Measurements from ENCODE around the gene DOLK. TPM values are rescaled to one million over a fixed set of nuclear protein-coding genes. Genes with fewer than 3 reads are reported as not detected.

The DOLK gene
- total RNA-seq, 1 experiment from 2014 or later: 12.0 TPM

DNA sequence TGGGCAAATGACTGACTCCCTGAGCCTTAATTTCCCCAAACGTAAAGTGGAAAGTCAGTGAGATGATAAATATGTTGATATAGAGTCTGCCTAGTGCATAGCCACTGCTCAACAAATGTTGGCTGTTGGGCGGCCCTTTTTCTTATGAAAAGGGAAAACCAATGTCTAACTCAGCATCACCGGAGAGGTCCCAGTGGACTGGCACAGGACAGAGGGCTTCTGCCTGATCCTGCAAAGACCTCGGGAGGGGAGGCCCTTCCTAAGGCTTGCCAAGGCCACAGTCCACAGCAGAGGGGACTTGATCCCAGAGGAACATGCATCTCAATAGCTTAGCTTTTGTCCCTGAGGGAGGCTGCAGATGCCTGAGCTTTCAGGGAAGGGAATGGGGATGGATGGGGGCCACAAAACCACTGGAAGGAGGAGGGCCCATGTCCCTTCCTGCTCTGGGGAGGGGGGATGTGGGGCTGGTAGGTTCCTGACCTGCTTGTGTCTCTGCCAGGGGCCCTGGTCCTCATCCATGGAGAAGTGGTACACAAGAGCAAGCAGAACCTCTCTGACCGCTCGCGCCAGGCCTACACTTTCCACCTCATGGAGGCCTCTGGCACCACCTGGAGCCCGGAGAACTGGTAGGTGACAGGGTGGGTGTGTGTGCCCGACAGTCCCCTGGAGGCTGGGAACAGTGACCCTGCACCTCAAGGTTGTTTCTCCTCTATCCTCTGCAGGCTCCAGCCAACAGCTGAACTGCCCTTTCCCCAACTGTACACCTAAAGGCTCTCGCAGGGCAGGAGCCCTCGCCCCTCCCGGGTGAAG lies 6.3 kb downstream of the DOLK start:
- no TSS peak for BruUV-seq (replicated peaks)

More for the DNA sequence above, 6.3 kb downstream of the DOLK start:
- Histone ChIP-seq H3K9ac (ENCODE audit: low read length) (no peak overlapping the region), H3K4me1 (ENCODE audit: control insufficient read depth in 1 of 2, insufficient read depth in 2 of 2, low read length in 2 of 2) (peaks cover under 1 to 1% of the 10 kb centered on the region in 2 experiments; a peak in 2 of 4 replicates), H3K4me3 (replicated peaks in 1 of 2; ENCODE audit: low read depth in 1 of 2, low read length in 2 of 2) (no peak overlapping the region), H4K20me1 (ENCODE audit: insufficient read depth) (no peaks in the 10 kb centered on the region), H3K27ac (ENCODE audit: low read depth, low read length) (no peak overlapping the region), H3K27me3 (ENCODE audit: insufficient read depth, low read length) (no peaks in the 10 kb centered on the region), H2AFZ (ENCODE audit: low read depth, low read length, poor library complexity, severe bottlenecking) (no peak overlapping the region), H3K79me2 (ENCODE audit: insufficient read depth, low read length) (peaks cover 2% of the 10 kb centered on the region; the same call in 1 of the 2 replicates), H3K4me2 (ENCODE audit: low read length) (no peak overlapping the region), H3K36me3 (ENCODE audit: control insufficient read depth in 1 of 2, insufficient read depth in 2 of 2, low read length in 2 of 2) (no peaks in the 10 kb centered on the region), H3K9me3 (ENCODE audit: control insufficient read depth in 1 of 2, insufficient read depth in 1 of 2, low read depth in 1 of 2, low read length in 2 of 2) (no peaks in the 10 kb centered on the region), H3K9me2 (ENCODE audit: insufficient read depth) (no peaks in the 10 kb centered on the region)
- DNase-seq (ENCODE audit: low read depth, low spot score) (no peak), ATAC-seq (no peak)
- TF ChIP-seq ELF1 (IDR thresholded peaks at IDR 0.05; ENCODE audit: borderline replicate concordance, low read depth) (no peak), FOSL1 (IDR thresholded peaks at IDR 0.05; ENCODE audit: low read depth) (no peak), TCF7L2 (IDR thresholded peaks at IDR 0.05; ENCODE audit: borderline replicate concordance, extremely low read depth, insufficient read depth, insufficient read length) (no peak), JUND (IDR thresholded peaks at IDR 0.05) (no peak), YY1 (IDR thresholded peaks at IDR 0.05; ENCODE audit: extremely low read depth, insufficient replicate concordance, low read depth, low read length) (no peak), RAD21 (IDR thresholded peaks at IDR 0.05; ENCODE audit: low read depth) (no peak), POLR2AphosphoS5 (IDR thresholded peaks at IDR 0.05; ENCODE audit: low read depth, low read length) (no peak)
- TF ChIP-seq, protein P1, sequence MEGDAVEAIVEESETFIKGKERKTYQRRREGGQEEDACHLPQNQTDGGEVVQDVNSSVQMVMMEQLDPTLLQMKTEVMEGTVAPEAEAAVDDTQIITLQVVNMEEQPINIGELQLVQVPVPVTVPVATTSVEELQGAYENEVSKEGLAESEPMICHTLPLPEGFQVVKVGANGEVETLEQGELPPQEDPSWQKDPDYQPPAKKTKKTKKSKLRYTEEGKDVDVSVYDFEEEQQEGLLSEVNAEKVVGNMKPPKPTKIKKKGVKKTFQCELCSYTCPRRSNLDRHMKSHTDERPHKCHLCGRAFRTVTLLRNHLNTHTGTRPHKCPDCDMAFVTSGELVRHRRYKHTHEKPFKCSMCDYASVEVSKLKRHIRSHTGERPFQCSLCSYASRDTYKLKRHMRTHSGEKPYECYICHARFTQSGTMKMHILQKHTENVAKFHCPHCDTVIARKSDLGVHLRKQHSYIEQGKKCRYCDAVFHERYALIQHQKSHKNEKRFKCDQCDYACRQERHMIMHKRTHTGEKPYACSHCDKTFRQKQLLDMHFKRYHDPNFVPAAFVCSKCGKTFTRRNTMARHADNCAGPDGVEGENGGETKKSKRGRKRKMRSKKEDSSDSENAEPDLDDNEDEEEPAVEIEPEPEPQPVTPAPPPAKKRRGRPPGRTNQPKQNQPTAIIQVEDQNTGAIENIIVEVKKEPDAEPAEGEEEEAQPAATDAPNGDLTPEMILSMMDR (IDR thresholded peaks at IDR 0.05 in 2 of 3, conservative IDR thresholded peaks at IDR 0.05 in 1 of 3; ENCODE audit: borderline replicate concordance in 1 of 3, insufficient read depth in 1 of 3, low read depth in 2 of 3, low read length in 2 of 3): no peak
- TF ChIP-seq, protein P2, sequence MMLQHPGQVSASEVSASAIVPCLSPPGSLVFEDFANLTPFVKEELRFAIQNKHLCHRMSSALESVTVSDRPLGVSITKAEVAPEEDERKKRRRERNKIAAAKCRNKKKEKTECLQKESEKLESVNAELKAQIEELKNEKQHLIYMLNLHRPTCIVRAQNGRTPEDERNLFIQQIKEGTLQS (IDR thresholded peaks at IDR 0.05): no peak
- ChIA-PET POLR2A (no interaction called here), CTCF (no interaction called here), RAD21 (ENCODE audit: low non-redundant PET in 1 of 2, low total read pairs in 2 of 2, uncharacterized antibody in 2 of 2, unreplicated experiment in 2 of 2) (no interaction called here)
- intact Hi-C loops (cut with micrococcal nuclease): no loop called here
